ENCODE results near the gene PRMT3. TPM values are rescaled to one million over a fixed set of nuclear protein-coding genes. Genes with fewer than 3 reads are reported as not detected.

Gene PRMT3
- total RNA-seq, 1 experiment from 2014 or later, result 22.6 TPM

DNA sequence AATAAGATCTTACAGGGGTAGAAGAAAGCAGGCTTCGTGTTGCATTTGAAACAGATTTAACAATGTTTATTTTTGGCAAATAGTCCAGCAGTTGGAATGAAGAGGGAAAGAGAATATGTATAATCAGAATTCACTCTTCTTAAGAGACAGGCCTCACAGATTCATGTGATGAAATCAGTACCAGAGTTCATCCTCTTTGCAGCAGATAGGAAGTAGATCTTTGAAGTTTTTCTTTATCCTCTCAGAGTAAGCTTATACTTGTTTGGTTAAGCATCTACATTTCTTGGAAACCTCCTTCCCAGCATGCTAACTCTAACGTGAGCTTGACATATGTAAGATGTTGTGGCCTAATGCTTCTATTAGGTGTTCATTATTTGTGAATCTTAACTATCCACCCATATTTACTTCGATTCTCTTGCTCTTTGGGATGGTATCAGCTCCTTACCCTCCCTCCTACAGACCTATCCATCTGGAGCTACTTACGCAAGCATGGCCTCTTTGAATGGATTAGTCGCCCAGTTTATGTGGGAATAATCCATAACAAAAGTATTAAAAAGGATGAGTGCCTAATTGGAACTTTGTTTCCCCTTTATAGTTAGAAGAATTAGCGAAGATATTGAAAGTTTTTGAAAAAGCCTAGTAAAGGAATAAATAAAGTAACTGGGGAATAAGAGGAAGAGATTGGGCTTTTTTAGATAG, 80.1 kb downstream of the PRMT3 start:
- no peak overlapping the region for H4K8ac ChIP-seq (replicated peaks; ENCODE audit: insufficient read length, low read depth, low read length)
- H3K9me3 ChIP-seq (ENCODE audit: control insufficient read depth, low read depth, low read length), result no peaks in the 10 kb centered on the region
- no peak overlapping the region for H2BK15ac ChIP-seq (ENCODE audit: low read depth, low read length)
- no peak overlapping the region for H2BK12ac ChIP-seq (ENCODE audit: insufficient read length, low read depth, low read length)
- H3K18ac ChIP-seq (ENCODE audit: insufficient read length, low read depth, low read length), result no peak overlapping the region
- no peak overlapping the region for H3T11ph ChIP-seq (ENCODE audit: low read length)
- H3K27ac ChIP-seq (ENCODE audit: insufficient read length, low read depth, low read length), result no peak overlapping the region
- H3K23me2 ChIP-seq (ENCODE audit: insufficient read length, low read depth, low read length, poor library complexity, severe bottlenecking), result no peaks in the 10 kb centered on the region
- DNase-seq, result no peak
- H3K9ac ChIP-seq (ENCODE audit: extremely low read depth, insufficient read length, low read length), result no peak overlapping the region
- H4K5ac ChIP-seq (ENCODE audit: insufficient read length, low read depth, low read length), result no peak overlapping the region
- H3K23ac ChIP-seq (ENCODE audit: insufficient read length, low read depth, low read length), result no peak overlapping the region
- no peak overlapping the region for H2BK5ac ChIP-seq (ENCODE audit: insufficient read length, low read length)
- H3K4me2 ChIP-seq (ENCODE audit: insufficient read depth, insufficient read length, low read length), result no peak overlapping the region
- no CpG with 5 or more reads among the region's 6 CpGs for WGBS (ENCODE audit: extremely low coverage, insufficient read length, low lambda C conversion rate)
- H3K27me3 ChIP-seq (ENCODE audit: insufficient read depth, low read length), result no peaks in the 10 kb centered on the region
- H3K9me3 Mint-ChIP-seq, result peaks cover 2 to 4% of the 10 kb centered on the region in 2 experiments; a peak in 1 of 5 replicates
- H3K4me1 ChIP-seq (ENCODE audit: insufficient read depth, low read length), result no peaks in the 10 kb centered on the region
- no peak overlapping the region for H3K4ac ChIP-seq (ENCODE audit: low read depth, low read length)
- H3K56ac ChIP-seq (ENCODE audit: insufficient read length, low read depth, low read length), result no peak overlapping the region
- no peak overlapping the region for H2AFZ ChIP-seq (ENCODE audit: low read length)
- H3K36me3 Mint-ChIP-seq (ENCODE audit: insufficient read depth in 1 of 3, low read depth in 3 of 3), result peaks cover 10 to 18% (median 12%) of the 10 kb centered on the region in 3 experiments; a peak in 6 of 7 replicates
- H3K27me3 Mint-ChIP-seq (ENCODE audit: low read depth), result no peaks in the 10 kb centered on the region
- no peak overlapping the region for H2AK5ac ChIP-seq (ENCODE audit: insufficient read length, low read length)
- H4K20me1 ChIP-seq (ENCODE audit: control insufficient read depth, insufficient read depth, insufficient read length), result no peaks in the 10 kb centered on the region
- TF ChIP-seq, protein P1, sequence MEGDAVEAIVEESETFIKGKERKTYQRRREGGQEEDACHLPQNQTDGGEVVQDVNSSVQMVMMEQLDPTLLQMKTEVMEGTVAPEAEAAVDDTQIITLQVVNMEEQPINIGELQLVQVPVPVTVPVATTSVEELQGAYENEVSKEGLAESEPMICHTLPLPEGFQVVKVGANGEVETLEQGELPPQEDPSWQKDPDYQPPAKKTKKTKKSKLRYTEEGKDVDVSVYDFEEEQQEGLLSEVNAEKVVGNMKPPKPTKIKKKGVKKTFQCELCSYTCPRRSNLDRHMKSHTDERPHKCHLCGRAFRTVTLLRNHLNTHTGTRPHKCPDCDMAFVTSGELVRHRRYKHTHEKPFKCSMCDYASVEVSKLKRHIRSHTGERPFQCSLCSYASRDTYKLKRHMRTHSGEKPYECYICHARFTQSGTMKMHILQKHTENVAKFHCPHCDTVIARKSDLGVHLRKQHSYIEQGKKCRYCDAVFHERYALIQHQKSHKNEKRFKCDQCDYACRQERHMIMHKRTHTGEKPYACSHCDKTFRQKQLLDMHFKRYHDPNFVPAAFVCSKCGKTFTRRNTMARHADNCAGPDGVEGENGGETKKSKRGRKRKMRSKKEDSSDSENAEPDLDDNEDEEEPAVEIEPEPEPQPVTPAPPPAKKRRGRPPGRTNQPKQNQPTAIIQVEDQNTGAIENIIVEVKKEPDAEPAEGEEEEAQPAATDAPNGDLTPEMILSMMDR (conservative IDR thresholded peaks at IDR 0.05), result no peak
- no peaks in the 10 kb centered on the region for H3K79me1 ChIP-seq (ENCODE audit: insufficient read depth, low read depth, low read length, poor library complexity, severe bottlenecking)
- no peak overlapping the region for H3K14ac ChIP-seq (ENCODE audit: insufficient read depth, low read length)
- H2BK20ac ChIP-seq (ENCODE audit: low read depth, low read length, poor library complexity, severe bottlenecking), result no peak overlapping the region
- H3K79me2 ChIP-seq (ENCODE audit: insufficient read depth, low read length), result no peaks in the 10 kb centered on the region
- H3K27ac Mint-ChIP-seq, result peak overlapping the region in 1 of 3 experiments; percentile 17; a peak in 1 of 7 replicates
- H4K91ac ChIP-seq (ENCODE audit: insufficient read length, low read depth, low read length), result no peak overlapping the region
- H2BK120ac ChIP-seq (ENCODE audit: low read depth, low read length, poor library complexity, severe bottlenecking), result no peak overlapping the region
- no peaks in the 10 kb centered on the region for H3K4me1 Mint-ChIP-seq
- H3K4me3 Mint-ChIP-seq, result no peak overlapping the region
